Measurements from ENCODE around the gene MAGED2.

DNA sequence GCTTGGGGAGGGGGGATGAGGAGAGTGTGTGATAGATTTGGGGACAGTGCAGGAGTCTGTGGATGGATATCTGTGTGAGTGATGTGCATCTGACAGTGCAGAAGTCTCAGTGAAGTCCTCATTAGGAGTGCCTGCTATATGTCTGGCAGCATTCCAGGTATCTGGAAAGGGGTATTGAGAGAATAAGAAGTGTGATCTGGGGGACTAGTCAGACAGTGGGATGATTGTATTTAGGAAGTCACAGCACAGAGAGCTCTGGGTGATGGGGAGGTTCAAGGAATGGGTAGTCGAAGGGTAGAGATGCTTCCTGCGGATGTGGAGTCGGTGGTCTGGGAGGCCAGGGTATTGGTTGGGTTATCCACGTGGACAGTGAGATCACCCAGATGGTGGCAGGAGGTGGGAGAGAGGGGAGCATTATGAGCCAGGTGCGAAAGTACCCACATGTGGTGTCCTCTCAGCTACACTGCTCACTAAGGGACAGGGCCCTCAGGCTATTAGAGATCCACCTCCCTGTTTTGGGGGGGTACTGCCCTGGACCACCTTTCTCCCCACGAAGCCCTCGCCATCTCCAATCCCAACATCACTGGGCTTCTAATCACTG, 9.8 kb downstream of the MAGED2 start:
- TF ChIP-seq, protein P1, sequence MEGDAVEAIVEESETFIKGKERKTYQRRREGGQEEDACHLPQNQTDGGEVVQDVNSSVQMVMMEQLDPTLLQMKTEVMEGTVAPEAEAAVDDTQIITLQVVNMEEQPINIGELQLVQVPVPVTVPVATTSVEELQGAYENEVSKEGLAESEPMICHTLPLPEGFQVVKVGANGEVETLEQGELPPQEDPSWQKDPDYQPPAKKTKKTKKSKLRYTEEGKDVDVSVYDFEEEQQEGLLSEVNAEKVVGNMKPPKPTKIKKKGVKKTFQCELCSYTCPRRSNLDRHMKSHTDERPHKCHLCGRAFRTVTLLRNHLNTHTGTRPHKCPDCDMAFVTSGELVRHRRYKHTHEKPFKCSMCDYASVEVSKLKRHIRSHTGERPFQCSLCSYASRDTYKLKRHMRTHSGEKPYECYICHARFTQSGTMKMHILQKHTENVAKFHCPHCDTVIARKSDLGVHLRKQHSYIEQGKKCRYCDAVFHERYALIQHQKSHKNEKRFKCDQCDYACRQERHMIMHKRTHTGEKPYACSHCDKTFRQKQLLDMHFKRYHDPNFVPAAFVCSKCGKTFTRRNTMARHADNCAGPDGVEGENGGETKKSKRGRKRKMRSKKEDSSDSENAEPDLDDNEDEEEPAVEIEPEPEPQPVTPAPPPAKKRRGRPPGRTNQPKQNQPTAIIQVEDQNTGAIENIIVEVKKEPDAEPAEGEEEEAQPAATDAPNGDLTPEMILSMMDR (IDR thresholded peaks at IDR 0.05) = no peak
- no peak for TF ChIP-seq POLR2AphosphoS5 (IDR thresholded peaks at IDR 0.05)

Data from upper lobe of left lung (tissue), 4 donors.